ENCODE measurements around the gene TNS3.

DNA sequence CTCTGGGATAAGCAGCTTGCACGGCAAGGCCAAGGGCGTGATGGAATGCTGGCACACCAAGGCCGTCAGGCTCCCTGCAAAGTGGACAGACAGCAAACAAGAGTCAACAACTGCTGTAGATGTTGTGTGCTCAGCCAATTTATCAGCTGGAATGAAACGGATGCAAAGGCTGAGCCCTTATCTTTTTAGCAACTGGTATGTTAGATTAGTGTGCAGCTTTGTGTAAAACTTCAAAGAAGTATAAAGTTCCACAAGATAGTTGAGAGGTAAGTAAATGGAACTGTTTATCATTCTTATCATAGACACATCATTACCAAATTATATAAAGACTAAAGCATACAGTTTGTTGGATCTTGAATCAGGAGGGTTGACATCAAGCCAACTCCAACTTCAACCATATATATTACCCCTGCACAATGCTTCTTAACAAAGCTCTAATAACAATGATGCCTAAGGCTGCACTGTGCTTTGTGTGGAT lies 289.0 kb downstream of the TNS3 start:
- TF ChIP-seq CTCF (IDR thresholded peaks at IDR 0.05) (no peak), POLR2A (IDR thresholded peaks at IDR 0.05) (no peak)

All from uterus (tissue), 2 donors.